HG02642 (cell line): ENCODE data around the gene MRPS15.

Experiments
- ATAC-seq: cut with Tn5 transposase; IDR thresholded peaks from one replicate; pipeline ENCODE4 v1.9.1; 2021; ENCODE audit warnings: mild to moderate bottlenecking; ENCODE audit not compliant: unreplicated experiment, poor library complexity

The MRPS15 gene

DNA sequence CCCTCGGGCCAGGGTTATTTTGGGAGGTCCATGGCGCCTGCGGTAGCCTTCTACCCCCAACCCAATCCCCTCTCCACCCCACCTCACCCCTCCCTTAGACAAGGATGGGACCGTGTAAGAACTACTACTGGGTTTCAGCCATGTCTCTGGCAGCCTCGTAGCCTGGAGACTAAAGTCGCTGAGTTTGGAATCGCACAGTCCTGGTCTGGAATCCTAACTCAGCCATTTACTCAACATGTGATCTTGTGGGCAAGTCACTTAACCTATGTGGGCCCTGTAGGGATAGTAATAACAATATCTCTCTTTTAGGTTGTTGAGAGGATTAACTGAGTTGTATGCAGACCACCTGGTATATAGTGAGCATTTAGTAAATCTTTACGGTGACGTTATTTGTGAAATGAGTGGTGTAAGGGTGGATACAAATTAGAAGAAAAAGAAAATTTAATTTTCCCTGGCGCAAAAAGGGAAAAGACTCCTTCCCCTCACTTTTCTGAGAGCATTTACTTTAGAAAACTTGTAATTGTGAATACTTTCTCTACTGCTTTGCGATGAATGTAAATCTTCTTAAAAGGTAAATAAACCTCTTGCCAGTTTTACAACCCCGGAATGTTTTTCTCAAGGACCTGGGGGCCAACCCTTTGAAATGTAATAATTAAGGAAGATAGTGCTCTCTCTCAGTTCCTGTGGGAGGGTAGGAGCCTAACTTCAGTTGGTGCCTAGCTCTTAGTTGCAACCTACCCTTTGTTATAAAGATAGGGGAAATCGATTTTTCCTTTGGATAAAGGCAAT is 615 bp upstream of the MRPS15 start:
- ATAC-seq, result peak; percentile 29

DNA sequence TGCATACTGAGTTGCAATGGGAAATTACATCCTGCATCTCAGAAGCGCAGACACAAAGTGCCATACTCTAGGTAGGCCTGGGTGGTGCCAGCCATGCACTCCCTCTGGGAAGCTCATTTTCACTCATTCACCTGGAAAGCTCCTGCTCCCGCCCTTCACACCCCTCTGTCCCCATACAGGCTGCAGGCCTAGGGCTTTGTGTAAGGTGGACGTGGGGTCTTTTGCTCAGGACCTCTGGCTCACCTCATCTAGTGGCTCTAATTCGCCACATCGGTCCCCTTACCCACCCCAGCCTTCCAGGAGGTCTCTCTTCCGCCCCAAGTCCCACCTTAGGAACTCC is 751 bp downstream of the MRPS15 start:
- no peak for ATAC-seq

DNA sequence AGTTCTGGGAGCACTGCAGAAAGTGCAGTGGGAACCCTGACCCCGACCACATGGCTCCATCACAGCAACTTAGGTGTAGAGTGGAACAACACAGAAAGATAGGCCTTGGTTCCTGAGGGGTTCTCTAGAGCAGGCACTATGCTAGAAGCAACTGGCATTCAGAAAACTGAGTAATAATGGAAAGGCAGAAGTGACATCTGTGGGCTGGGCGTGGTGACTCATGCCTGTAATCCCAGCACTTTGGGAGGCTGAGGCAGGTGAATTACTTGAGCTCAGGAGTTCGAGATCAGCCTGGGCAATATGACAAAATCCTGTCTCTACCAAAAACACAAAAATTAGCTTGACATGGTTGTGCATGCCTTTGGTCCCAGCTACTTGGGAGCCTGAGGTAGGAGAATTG is 5.3 kb downstream of the MRPS15 start:
- ATAC-seq, result no peak

DNA sequence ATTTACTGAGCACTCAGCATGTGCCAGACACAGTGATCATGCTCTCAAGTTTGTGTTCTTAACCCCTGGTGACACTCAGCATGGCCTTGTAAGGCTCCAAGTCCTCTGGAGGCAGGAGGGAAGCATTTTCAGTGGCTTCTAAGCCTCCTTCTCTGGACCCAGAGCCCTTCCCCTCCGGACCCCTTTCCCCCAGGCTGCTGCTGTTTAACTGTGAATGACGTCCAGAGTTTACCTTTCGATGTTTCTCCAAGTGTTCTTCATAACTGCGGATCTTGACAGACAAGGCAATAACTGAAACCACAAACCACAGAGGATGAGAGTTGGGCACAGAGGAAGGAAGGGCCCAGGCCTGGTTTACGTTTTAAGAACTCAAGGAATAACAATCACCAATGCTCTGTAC is 6.5 kb downstream of the MRPS15 start:
- ATAC-seq, result no peak

DNA sequence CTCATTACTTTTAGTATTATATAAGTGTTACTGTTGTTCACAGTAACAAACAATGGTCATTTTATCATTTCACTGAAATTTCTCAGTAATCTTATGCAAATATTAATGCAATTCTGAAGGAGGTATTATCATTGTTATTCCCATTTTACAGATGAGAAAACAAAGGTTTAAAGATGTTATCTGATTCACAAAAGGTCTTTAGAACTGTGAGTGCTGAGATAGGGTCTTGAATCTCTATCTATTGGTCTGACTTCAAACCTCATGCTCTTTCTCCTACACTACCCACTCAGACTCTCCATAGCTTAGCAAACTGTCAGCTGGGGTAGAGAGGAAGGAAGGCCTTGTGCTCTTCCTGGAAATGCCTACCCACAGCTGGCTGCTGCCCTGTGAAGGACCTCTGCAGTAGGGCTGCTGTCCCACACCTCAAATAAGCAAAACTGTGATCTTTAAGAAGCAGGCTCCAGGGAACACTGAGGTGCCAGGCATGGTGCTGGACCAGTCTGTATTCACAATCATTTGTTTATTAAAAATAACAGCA is 7.7 kb downstream of the MRPS15 start:
- no peak for ATAC-seq

DNA sequence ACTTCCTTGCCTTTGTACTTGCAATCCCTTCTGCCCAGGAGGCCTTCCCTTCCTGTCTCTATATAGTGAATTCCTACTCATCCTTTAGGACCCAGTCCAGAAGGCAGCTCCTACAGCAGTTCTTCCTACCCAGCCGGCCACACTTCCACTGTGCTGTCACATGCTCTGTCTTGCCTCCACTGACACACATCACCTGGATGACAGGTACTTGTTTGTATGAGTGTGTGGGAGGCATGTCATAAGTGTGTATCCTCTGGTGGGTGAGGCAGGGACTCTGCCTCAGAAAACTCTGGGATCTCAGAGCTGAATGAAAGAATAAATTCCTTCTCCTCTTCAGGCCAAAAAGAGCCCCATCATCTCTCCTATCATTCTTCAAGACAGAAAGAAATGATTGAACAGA is 8.8 kb downstream of the MRPS15 start:
- no peak for ATAC-seq

DNA sequence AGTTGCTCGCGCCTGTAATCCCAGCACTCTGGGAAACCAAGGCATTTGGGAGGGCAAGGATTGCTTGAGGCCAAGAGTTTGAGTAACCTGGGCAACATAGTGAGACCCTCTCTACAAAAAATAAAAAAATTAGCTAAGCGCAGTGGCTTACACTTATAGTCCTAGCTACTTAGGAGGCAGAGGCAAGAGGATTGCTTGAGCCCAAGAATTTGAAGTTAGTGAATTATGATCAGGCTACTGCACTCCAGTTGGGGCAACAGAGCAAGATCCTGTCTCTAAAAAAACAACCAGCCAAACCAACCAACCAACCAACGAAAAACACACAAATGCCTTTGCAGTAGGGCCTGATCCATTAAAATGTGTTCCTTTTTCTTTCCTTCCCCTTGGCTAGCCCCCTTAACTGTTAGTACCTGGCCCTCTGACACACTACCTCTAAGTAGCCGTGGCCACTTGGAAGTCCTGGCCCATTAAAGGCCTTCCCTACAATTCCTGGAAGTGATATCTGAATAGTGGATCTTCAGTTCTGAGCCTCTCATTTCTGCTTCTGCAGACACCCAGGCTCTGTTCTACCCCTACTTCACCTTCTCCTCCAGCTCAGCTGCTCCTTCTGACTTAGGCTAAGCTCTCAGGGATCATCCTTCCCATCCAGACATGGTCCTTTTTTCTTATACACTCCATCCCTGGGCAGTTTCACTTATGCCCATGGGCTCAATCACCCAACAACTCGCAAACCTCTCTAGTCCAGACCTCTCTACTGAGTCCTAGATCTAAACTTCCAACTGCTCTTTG is 10.4 kb downstream of the MRPS15 start:
- ATAC-seq, result no peak

DNA sequence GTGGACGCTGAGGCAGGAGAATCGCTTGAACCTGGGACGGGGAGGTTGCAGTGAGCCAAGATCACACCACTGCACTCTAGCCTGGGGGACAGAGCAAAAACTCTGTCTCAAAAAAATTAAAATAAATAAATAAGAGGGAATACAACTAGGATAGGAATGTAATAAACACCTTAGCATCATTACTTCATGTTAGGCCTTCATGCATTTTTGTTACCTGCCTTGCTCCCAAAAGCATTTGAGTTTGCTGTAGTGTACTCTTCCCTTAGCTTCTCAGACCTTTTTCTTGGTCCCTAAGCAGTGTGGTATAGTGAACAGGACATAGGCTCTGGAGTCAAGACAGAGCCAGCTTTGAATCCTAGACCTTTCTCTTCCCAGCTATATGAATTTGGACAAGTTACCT is 11.1 kb downstream of the MRPS15 start:
- ATAC-seq, result no peak

DNA sequence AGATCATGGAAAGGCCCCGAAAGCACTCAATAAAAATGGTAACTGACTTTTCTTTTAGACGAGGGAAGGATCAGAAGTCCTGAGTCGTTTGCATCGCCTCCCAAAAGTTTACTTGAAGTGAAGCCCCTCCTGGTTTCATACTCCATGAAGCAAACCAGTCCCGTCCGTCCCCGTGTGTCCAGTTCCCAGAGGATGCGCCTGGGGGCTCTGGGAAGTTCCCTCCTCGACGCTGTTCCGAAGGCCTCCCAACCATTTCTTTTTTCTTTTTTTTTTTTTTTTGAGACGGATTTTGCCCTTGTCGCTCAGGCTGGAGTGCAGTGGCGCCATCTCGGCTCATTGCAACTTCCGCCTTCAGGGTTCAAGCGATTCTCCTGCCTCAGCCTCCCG is 13.3 kb downstream of the MRPS15 start:
- ATAC-seq, result no peak

DNA sequence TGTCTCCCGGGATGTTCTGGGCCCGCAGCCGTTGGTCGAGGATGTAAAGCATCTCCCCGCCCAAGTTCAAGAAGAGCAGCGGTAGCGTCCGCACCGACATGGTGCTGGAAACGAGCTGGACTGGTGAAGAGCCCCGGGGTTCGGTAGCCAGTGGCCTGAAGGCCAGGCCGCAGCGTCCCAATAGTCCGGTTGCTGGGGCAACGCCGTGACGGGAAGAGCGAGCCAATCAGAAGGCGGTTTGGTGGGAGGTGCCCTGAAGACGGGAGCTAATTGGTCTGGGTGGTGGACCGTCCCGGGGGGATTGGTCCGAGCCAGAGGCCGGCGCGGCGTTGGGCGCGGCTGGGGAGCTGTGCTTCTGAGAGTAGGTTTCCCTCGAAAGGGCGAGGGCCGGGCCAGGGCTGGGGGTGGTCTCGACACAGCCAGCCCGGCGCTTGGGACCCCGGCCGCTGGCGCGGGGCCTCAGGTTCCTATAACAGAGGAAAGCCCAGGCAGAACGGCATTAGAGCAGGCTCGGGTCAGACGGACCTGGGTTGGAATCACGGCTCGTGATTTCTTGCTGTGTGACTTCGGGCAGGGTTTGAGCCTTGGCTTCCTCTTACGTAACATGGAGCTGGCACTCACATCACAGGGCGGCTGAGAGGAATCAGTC is 13.8 kb downstream of the MRPS15 start, which contains the start of gene OSCP1:
Gene OSCP1 (minus strand): TSS at position 182 of the 649 bp plus-strand sequence. CDS start 82 bp downstream, at position 100.
- ATAC-seq, result peak; percentile 99

DNA sequence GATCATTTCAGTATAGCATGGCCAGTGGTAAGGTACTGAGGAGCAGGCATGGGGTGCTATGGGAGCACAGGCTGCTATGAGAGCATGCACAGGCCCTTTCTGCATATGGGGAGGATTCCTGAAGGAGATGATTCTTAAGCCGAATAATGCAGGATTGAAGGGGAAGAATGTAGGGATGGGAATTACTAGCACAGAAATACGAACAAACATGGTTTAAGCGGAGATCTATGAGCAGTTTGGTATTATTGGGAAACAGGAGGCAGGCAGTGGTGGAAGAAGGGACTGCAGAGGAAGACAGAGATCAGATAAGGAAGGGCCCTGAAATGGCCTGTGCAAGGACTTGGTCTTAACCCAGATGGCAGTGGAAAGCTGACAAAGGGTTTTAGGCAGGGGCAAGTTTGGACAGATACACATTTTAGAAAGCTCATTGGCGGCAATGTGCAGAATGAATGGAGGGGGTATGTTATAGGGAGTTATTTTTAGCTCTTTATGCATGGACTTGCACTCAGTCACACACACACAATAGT is 15.6 kb downstream of the MRPS15 start:
- no peak for ATAC-seq

DNA sequence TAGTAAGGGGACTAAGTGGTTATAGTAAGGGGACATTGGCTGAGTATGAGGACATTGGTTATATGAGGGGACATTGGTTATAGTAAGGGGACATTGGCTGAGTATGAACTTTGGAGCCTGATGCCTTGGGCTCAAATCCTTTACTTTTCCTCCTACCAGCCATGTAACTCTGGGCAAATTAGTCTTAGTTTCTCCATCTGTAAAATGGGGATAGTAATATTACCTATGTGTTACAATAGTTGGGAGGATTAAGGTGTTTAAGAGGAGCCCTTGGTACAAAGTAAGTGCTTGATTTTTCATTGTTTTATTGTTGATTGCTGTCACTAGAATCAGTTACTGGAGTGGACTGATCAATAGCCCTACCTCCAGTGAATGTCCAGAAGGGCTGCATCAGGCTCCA is 16.7 kb downstream of the MRPS15 start:
- ATAC-seq, result no peak

DNA sequence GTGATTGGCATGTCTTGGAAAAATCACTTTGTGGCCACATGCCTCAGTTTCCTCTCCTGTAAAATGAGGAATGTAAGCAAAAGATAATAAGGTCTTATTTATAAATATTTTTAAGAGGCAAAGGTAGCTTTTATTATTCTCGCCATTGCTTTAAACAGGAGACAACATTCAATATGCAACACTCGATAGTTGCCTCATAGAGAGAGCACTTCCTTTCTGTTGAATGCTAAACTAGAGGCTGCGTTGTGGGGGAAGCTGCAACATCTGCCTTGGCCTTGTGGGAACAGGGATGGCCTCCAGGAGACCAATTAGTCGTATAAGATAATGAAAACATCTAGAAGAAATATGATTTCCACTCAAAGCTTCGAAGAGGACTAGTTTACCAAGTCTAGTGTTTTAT is 17.4 kb downstream of the MRPS15 start:
- ATAC-seq, result no peak

DNA sequence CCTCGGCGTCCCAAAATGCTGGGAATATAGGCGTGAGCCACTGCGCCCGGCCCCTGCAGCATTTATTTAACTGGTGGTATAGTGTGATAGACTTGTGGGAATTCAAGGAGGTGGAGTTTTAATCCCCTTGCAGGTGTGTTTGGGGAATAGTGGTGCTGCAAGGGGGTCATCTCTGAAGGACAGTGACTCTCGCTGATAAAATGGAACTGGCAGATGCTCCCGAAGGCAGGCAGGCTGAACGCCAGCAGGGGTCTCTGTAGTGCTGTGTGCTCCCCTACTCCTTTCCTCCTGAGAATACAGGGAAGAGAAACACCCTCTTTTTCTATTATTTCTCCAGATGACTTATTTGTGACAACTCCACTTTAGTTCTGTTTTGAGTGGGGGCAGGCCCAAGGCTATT is 17.9 kb downstream of the MRPS15 start:
- ATAC-seq, result no peak

DNA sequence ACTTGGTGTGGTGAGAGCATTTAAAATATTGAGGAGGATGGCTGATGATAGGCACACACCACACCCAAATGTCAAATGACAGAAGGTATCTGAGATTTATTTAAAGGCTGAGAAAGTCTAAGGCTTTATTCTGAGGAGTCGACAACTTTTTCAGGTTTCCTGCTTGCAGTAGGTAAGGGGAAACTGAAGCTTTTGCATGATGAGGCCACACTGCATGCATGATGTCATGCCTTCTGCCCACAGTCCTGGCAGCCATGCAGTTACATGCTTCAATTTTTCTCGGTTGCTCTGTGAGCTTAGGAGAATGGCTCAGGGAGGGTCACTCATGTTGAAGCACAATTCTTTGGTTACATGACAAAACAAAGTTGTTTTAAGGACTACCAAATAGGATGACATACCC is 20.9 kb downstream of the MRPS15 start:
- ATAC-seq, result no peak

DNA sequence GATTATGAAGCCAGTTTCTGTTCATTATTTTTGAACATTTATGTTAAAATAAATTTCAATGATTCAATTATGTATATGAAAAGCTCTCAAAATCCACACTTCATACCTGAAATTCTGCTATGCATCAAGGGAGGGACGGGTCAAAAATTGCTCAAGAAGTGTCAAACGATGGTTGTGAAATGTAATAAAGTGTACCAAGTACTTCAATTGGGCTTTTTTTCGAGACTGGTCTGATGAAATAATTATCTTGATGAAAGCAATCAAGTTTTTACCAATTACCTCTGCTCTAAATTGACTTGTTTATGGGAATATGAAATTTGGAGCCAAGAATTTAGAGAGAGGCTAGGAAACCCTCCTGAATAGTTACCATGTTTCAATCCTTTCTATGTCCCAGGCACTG is 21.8 kb downstream of the MRPS15 start:
- ATAC-seq, result no peak

DNA sequence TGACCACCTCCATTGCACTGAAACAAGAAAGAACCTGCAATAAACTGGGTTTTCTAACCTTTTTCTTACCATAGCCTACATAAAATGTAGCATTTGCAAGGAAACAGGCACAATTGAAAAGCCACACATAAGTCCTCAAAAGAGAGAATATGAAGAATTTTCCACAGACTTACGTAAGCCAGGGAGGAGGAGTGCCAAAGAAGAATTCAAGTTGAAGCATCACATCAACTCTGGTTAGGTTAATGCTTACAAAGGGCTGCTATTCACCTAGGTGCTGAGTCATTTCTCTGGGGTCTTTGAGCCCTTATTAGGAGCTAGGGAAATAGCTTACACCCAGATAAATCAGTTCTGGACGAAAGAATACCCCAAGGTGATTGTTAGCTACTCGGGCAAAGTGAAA is 23.5 kb downstream of the MRPS15 start:
- no peak for ATAC-seq

DNA sequence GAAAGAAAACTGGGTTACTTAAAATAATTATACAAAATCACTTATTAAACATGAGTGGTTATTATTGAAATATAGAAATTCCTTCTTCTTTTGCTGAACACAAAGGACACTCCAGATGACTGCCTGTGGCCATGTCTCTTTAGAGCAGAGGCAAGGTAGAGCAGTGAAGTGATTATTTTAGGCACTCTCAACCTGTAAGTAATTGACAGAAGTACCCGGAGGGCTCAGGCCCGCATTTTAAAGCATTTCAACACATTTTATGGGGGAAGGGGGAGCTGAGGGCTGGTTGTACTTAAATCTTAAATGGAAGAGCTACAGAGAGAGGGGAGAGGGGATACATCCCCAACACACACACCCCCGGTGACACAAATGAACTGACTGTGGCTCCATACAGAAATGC is 24.1 kb downstream of the MRPS15 start:
- ATAC-seq, result no peak

DNA sequence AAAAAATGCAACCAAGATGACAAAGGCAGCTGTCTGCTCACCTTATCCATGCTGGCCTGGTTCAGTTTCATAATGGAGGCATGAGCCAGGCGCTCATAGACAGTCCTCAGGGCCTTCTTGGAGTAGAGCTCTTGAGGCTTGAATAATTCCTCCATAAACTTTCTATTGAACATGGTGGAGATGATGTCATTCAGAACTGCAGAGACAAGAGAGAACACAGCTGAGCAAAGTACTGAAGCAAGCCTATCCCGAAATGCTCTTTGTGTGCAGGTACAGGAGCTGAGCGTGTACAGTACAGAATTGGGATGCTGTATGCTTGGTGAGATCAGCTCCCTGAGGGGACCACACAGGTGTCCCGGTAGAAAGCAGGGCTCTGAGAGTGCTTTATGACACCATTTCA is 25.5 kb downstream of the MRPS15 start:
- ATAC-seq, result no peak

DNA sequence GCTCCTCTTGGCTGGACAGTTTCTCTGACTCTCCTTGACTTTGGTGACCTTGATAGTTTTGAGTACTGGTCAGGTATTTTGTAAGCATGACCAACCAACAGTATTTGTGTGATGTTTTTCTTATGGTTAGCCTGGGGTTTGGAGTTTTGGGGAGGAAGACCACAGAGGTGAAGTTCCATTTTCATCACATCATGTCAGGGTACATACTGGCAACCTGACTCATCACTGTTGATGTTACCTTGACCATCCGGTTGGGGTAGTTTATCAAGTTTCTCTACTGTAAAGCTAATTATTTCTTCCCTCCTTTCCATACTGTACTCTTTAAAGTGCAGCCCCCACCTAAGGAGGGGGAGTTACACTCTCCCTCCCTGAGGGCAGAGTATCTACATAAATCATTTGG is 27.4 kb downstream of the MRPS15 start:
- no peak for ATAC-seq

DNA sequence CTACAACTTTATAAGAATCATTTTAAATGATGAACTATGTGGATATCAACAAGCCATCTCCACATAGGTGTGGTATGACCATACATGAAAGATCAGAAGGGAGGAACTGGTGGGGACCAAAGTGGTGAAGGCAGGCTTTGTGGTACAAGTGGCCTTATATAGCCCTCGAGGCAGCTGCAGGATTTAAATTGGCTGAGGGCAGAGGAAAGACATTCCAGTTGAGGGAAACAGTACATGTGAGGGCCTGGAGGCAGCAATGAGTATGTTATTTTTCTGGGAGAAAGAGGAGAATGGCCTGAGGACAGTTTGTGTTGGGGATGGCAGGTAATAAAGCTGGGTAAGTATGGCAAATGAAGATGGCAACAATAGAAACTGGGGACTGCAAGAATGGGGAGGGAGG is 31.1 kb downstream of the MRPS15 start:
- ATAC-seq, result no peak
